Measurements from ENCODE around the gene ZNF506. TPM values are rescaled to one million over a fixed set of nuclear protein-coding genes. Genes with fewer than 3 reads are reported as not detected.

Gene ZNF506
- total RNA-seq, 1 donor from 2014 or later: 12.9 TPM

DNA sequence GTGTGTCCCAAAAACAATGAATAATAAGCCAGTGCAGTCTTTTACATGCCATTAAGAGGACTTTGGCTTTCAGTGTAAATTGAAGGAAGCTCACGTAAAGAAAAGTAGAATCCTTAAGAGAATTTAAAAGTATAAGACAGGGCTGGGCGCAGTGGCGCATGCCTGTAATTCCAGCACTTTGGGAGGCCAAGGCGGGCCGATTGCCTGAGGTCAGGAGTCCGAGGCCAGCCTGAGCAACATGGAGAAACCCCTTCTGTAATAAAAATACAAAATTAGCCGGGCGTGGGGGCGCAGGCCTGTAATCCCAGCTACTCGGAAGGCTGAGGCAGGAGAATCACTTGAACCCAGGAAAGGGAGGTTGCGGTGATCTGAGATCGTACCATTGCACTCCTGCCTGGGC is 26.2 kb upstream of the ZNF506 start:
- no peaks in the 10 kb centered on the region for H3K27me3 ChIP-seq (ENCODE audit: insufficient read depth, low read length)
- H3K79me2 ChIP-seq (ENCODE audit: insufficient read depth, low read length): no peaks in the 10 kb centered on the region
- DNase-seq (ENCODE audit: low read depth) (no peak), FAIRE-seq (no peak)
- no peak overlapping the region for H3K4me3 ChIP-seq (ENCODE audit: insufficient read depth, low read depth, low read length)
- Mint-ChIP-seq H3K4me3 (ENCODE audit: unreplicated experiment) (no peak overlapping the region), H3K27ac (ENCODE audit: unreplicated experiment) (no peak overlapping the region), H3K36me3 (ENCODE audit: low read depth, unreplicated experiment) (no peaks in the 10 kb centered on the region), H3K4me1 (ENCODE audit: low read depth, unreplicated experiment) (no peaks in the 10 kb centered on the region), H3K27me3 (ENCODE audit: low read depth, unreplicated experiment) (no peaks in the 10 kb centered on the region), H3K9me3 (ENCODE audit: unreplicated experiment) (peaks cover 25% of the 10 kb centered on the region)
- no peak overlapping the region for H3K27ac ChIP-seq (ENCODE audit: low read depth, low read length)
- H3K36me3 ChIP-seq (ENCODE audit: insufficient read depth, low read length): no peaks in the 10 kb centered on the region
- no peaks in the 10 kb centered on the region for H4K20me1 ChIP-seq (ENCODE audit: insufficient read depth, low read length)
- no peaks in the 10 kb centered on the region for H3K4me1 ChIP-seq (ENCODE audit: insufficient read depth, low read length)
- H3K9ac ChIP-seq (ENCODE audit: low read length): no peak overlapping the region
- no peak overlapping the region for H2AFZ ChIP-seq (ENCODE audit: low read depth, low read length)
- H3K9me3 ChIP-seq (ENCODE audit: insufficient read depth, low read depth, low read length): peaks cover 3% of the 10 kb centered on the region
- H3K4me2 ChIP-seq (ENCODE audit: low read length): no peak overlapping the region
- TF ChIP-seq EZH2 (IDR thresholded peaks at IDR 0.05; ENCODE audit: insufficient read depth, low read length): no peak
- TF ChIP-seq, protein P1, sequence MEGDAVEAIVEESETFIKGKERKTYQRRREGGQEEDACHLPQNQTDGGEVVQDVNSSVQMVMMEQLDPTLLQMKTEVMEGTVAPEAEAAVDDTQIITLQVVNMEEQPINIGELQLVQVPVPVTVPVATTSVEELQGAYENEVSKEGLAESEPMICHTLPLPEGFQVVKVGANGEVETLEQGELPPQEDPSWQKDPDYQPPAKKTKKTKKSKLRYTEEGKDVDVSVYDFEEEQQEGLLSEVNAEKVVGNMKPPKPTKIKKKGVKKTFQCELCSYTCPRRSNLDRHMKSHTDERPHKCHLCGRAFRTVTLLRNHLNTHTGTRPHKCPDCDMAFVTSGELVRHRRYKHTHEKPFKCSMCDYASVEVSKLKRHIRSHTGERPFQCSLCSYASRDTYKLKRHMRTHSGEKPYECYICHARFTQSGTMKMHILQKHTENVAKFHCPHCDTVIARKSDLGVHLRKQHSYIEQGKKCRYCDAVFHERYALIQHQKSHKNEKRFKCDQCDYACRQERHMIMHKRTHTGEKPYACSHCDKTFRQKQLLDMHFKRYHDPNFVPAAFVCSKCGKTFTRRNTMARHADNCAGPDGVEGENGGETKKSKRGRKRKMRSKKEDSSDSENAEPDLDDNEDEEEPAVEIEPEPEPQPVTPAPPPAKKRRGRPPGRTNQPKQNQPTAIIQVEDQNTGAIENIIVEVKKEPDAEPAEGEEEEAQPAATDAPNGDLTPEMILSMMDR (IDR thresholded peaks at IDR 0.05; ENCODE audit: insufficient read depth, low read depth, low read length): no peak

DNA sequence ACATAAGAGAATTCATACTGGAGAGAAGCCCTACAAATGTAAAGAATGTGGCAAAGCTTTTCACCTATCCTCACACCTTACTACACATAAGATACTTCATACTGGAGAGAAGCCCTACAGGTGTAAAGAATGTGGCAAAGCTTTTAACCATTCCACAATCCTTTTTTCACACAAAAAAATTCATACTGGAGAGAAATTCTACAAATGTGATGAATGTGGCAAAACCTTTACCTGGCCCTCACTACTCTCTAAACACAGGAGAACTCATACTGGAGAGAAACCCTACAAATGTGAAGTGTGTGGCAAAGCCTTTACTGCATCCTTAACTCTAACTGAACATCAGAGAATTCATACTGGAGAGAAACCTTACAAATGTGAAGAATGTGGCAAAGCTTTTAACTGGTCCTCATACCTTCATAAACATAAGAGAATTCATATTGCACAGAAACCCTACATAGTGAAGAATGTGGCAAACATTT is 14.0 kb upstream of the ZNF506 start:
- H3K36me3 Mint-ChIP-seq (ENCODE audit: low read depth, unreplicated experiment): no peaks in the 10 kb centered on the region
- no peak overlapping the region for H3K4me3 ChIP-seq (ENCODE audit: insufficient read depth, low read depth, low read length)

DNA sequence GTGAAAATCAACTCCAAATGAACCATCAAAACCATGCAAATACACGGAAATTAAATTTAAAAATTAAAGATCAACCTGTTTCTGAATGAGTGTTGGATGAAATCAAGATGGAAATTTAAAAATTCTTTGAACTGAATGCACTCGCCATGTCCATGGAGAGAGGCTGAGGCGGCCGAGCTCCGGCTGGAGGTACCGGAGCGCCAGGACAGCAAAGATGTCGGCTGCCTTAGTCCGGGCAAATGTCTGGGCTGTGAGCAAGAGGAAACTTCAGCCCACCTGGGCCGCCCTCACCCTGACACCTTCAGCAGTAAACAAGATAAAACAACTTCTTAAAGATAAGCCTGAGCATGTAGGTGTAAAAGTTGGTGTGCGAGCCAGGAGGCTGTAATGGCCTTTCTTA is 5.3 kb upstream of the ZNF506 start:
- H3K27me3 ChIP-seq (ENCODE audit: insufficient read depth, low read length): no peaks in the 10 kb centered on the region
- H3K4me1 ChIP-seq (ENCODE audit: insufficient read depth, low read length): no peaks in the 10 kb centered on the region
- Mint-ChIP-seq H3K27ac (ENCODE audit: unreplicated experiment) (no peak overlapping the region), H3K4me1 (ENCODE audit: low read depth, unreplicated experiment) (no peaks in the 10 kb centered on the region), H3K9me3 (ENCODE audit: unreplicated experiment) (peaks cover 59% of the 10 kb centered on the region), H3K36me3 (ENCODE audit: low read depth, unreplicated experiment) (peaks cover 10% of the 10 kb centered on the region), H3K27me3 (ENCODE audit: low read depth, unreplicated experiment) (no peaks in the 10 kb centered on the region), H3K4me3 (ENCODE audit: unreplicated experiment) (no peak overlapping the region)
- no peak overlapping the region for H3K27ac ChIP-seq (ENCODE audit: low read depth, low read length)
- FAIRE-seq (no peak), DNase-seq (ENCODE audit: low read depth) (no peak)
- H3K9me3 ChIP-seq (ENCODE audit: insufficient read depth, low read depth, low read length): peaks cover 28% of the 10 kb centered on the region
- H3K36me3 ChIP-seq (ENCODE audit: insufficient read depth, low read length): no peaks in the 10 kb centered on the region
- no peak overlapping the region for H2AFZ ChIP-seq (ENCODE audit: low read depth, low read length)
- no peak overlapping the region for H3K4me3 ChIP-seq (ENCODE audit: insufficient read depth, low read depth, low read length)
- TF ChIP-seq, protein P1 (IDR thresholded peaks at IDR 0.05; ENCODE audit: insufficient read depth, low read depth, low read length): no peak
- TF ChIP-seq EZH2 (IDR thresholded peaks at IDR 0.05; ENCODE audit: insufficient read depth, low read length): no peak
- no peaks in the 10 kb centered on the region for H3K79me2 ChIP-seq (ENCODE audit: insufficient read depth, low read length)
- no peak overlapping the region for H3K4me2 ChIP-seq (ENCODE audit: low read length)
- H3K9ac ChIP-seq (ENCODE audit: low read length): no peak overlapping the region
- H4K20me1 ChIP-seq (ENCODE audit: insufficient read depth, low read length): no peaks in the 10 kb centered on the region

More for the DNA sequence above, 14.0 kb upstream of the ZNF506 start:
- Histone ChIP-seq H3K36me3 (ENCODE audit: insufficient read depth, low read length) (no peaks in the 10 kb centered on the region), H3K27ac (ENCODE audit: low read depth, low read length) (no peak overlapping the region), H2AFZ (ENCODE audit: low read depth, low read length) (no peak overlapping the region), H3K4me1 (ENCODE audit: insufficient read depth, low read length) (no peaks in the 10 kb centered on the region), H4K20me1 (ENCODE audit: insufficient read depth, low read length) (no peaks in the 10 kb centered on the region), H3K79me2 (ENCODE audit: insufficient read depth, low read length) (no peaks in the 10 kb centered on the region), H3K9me3 (ENCODE audit: insufficient read depth, low read depth, low read length) (peaks cover 13% of the 10 kb centered on the region), H3K4me2 (ENCODE audit: low read length) (no peak overlapping the region), H3K27me3 (ENCODE audit: insufficient read depth, low read length) (no peaks in the 10 kb centered on the region), H3K9ac (ENCODE audit: low read length) (no peak overlapping the region)
- Mint-ChIP-seq H3K9me3 (ENCODE audit: unreplicated experiment) (peaks cover 49% of the 10 kb centered on the region), H3K27me3 (ENCODE audit: low read depth, unreplicated experiment) (no peaks in the 10 kb centered on the region), H3K4me1 (ENCODE audit: low read depth, unreplicated experiment) (no peaks in the 10 kb centered on the region), H3K4me3 (ENCODE audit: unreplicated experiment) (no peak overlapping the region), H3K27ac (ENCODE audit: unreplicated experiment) (no peak overlapping the region)
- no peak for TF ChIP-seq EZH2 (IDR thresholded peaks at IDR 0.05; ENCODE audit: insufficient read depth, low read length)
- TF ChIP-seq, protein P1 (IDR thresholded peaks at IDR 0.05; ENCODE audit: insufficient read depth, low read depth, low read length): no peak
- DNase-seq (ENCODE audit: low read depth) (no peak), FAIRE-seq (no peak)

All from astrocyte (in vitro differentiated cells and primary cell).